GM21515 (cell line): Measurements from ENCODE around the gene ZG16.
"Not testable (repeated sequence)": the region's sequence is repeated elsewhere in the genome, so short reads cannot be mapped to it uniquely, and the experiment has no call there.

Experiments used
- ATAC-seq: cut with Tn5 transposase; IDR thresholded peaks from one replicate; pipeline ENCODE4 v1.9.1; 2021; ENCODE audit not compliant: unreplicated experiment

The ZG16 gene, protein sequence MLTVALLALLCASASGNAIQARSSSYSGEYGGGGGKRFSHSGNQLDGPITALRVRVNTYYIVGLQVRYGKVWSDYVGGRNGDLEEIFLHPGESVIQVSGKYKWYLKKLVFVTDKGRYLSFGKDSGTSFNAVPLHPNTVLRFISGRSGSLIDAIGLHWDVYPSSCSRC

DNA sequence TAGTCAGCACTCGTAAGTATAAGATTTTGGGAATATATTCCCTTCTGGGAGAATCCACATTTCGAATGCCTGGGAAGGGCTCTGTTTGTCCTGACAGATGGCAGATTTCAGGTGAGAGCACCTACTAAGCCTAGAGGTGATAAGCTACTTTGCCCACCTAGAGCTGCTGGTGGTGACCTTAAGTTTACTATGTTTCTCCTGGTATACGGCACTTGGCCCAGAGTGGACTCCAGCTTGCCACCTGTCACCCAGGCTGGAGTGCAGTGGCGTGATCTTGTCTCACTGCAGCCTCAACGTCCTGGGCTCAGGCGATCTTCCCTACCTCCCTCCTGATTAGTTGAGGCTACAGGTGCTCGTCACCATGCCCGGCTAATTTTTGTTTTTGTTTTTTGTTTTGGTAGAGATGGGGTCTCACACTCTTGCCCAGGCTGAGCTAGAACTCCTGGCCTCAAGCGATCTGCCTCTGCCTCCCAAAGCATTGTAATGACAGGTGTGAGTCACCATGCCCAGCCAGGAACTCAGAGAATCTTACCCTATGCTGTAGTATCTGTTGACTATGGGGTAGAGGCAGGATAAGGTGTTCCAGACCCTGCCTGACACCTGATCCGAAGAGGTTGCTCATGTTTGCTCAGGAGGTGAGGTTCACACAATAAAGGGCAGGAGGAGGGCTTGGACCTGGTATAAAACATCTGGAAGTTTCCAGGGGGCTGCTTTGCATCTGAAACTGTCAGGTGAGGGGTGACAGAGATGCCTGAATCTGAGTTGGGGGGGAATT lies at the start of gene ZG16:
Gene ZG16 (plus strand): TSS at position 681 of the 775 bp plus-strand sequence. CDS start 1,011 bp downstream, outside the sequence.
- no peak for ATAC-seq

DNA sequence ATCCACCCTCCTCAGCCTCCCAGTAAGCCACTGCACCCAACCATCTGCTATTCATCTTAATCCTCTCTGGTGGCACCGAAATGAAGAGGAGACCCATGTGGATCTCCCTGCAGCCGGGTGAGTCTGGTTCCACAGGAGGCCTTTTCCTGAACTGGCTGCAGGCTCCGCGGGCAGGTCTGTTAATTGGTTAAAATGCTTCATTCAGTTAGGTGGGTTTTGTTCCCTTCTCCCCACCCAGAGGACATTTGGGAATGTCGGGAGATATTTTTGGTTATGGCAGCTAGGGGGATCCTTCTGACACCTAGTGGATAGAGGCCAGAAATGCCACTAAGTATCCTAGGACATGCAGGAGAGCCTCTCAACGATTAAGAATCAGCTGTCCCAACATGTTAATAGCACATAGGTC lies 48.9 kb upstream of the ZG16 start:
- no peak for ATAC-seq

GRCh38 chr16:29730649-29731048 lies 47.4 kb upstream of the ZG16 start:
- no peak for ATAC-seq

GRCh38 chr16:29731768-29732601 lies 46.1 kb upstream of the ZG16 start:
- ATAC-seq = peak; percentile 55

DNA sequence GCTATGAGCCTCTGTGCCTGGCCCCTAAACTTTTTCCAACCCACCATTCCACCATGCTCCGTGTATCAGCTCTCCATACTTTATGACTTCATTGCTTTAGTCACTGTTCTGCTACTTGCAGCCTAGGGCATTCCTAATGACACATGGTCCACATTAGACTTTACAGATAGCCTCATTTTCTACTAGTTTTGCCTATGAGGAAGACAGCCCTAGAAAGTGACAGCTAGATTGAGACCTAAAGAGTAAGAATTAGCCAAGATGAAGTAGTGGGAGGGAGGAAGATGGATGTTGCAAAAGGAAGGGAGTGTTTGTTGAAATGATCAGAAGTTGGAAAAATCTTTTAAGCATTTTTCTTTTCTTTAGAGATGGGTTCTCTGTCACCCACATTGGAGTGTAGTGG lies 43.3 kb upstream of the ZG16 start:
- ATAC-seq = no peak

GRCh38 chr16:29736112-29736511 lies 41.9 kb upstream of the ZG16 start:
- ATAC-seq = no peak

GRCh38 chr16:29736764-29737163 lies 41.3 kb upstream of the ZG16 start:
- no peak for ATAC-seq

- no peak for ATAC-seq
Observed at GRCh38 chr16:29737713-29738112, 40.3 kb upstream of the ZG16 start.

DNA sequence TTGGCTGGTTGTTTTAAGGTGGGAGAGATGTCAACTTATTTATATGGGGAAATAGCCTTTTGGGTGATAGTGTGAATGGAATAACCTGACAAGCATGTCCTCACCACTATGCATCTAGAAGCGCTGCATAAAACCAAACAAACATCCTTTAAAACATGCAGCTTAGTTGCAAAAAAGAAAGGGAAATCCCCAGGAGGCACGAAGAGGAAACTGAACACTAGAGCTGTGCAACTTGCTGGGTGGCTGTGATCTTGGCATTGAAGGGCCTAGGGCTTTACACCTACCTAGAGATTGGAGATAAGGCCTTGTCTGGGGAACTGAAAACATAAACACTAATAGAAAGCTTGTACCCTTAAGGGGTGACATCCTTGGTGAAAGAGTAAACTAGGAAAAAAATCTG lies 39.5 kb upstream of the ZG16 start:
- no peak for ATAC-seq

- not testable (repeated sequence) for ATAC-seq
Observed at GRCh38 chr16:29739927-29740629, 38.0 kb upstream of the ZG16 start.

- ATAC-seq = not testable (repeated sequence)
Observed at GRCh38 chr16:29740630-29741015, 37.4 kb upstream of the ZG16 start.

GRCh38 chr16:29742683-29743275 lies 35.3 kb upstream of the ZG16 start:
- ATAC-seq = no peak

- no peak for ATAC-seq
Observed at GRCh38 chr16:29743475-29743826, 34.6 kb upstream of the ZG16 start.

- ATAC-seq = no peak
Observed at GRCh38 chr16:29743827-29744531, 34.1 kb upstream of the ZG16 start.

- ATAC-seq = no peak
Observed at GRCh38 chr16:29744541-29745101, 33.4 kb upstream of the ZG16 start.

- ATAC-seq = peak; percentile 8
Observed at GRCh38 chr16:29745121-29745852, 32.8 kb upstream of the ZG16 start.

DNA sequence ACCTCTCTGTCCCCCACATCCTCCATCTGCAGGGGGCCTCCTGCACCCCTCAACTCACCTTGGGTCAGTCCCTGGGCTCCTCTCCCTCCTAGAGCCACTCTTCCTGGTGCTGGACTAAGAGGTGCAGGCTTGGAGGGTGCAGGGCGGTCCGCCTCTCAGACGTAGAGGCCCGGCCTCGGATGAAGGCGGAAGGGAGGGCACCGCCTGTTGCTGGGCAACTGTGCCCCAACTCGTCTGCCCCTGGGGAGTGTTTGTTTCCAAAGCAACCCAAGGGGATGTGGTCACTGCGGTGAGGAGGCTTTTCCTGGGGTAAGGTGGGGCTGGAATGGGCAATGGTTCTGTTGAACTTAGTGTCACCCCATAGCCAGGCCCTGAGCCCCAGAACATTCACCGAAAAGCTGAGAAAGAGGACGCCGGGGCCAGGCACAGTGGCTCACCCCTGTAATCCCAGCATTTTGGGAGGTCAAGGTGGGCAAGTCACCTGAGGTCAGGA lies 32.2 kb upstream of the ZG16 start, which contains the start of gene C16orf54:
Gene C16orf54 (minus strand): TSS at position 138 of the 493 bp plus-strand sequence. CDS start 1,039 bp downstream, outside the sequence.
- ATAC-seq = peak; percentile 55

DNA sequence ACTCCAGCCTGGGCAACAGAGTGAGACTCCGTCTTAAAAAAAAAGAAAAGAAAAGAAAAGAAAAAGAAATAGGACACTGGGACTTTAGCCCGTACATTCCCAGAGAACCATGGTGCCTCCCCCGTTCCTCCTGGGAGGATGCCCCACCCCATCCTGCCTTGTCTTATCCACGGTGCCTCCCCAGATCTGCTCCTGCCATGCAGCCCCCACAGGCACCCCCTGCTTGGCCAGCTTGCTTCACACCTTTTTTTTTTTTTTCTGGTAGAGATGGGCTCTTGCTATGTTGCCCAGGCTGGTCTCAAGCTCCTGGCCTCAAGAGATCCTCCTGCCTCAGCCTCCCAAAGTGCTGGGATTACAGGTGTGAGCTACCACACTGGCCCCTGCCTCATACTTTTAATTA lies 31.5 kb upstream of the ZG16 start:
- not testable (repeated sequence) for ATAC-seq
